ENCODE data around the gene IER3. TPM values are rescaled to one million over a fixed set of nuclear protein-coding genes. Genes with fewer than 3 reads are reported as not detected.
"Not testable (repeated sequence)": the region's sequence is repeated elsewhere in the genome, so short reads cannot be mapped to it uniquely, and the experiment has no call there.

Gene IER3
- total RNA-seq, 1 experiment from 2014 or later, result 82.4 TPM

DNA sequence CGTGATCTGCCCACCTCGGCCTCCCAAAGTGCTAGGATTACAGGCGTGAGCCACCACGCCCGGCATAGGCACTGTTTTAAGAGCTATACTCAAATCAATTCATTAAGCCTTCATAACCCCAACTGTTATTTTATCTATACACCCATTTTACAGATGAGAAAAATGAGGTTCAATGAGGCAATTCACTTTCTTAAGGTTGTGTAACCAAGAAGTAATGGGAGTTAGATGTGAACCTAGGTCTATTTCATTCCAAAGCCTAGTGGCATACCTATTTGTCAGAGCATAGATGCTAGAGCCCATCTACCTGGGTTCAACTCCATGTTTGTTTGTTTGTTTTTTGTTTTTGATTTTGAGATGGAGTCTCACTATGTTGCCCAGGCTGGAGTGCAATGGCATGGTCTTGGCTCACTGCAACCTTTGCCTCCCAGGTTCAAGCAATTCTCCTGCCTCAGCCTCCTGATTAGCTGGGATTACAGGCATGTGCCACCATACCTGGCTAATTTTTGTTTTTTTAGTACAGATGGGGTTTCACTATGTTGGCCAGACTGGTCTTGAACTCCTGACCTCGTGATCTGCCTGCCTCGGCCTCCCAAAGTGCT, 12.2 kb upstream of the IER3 start:
- DNase-seq (ENCODE audit: low spot score); POLR2A ChIA-PET; H3K4me3 Mint-ChIP-seq; H3K9me3 Mint-ChIP-seq; H3K27ac Mint-ChIP-seq; H3K27me3 Mint-ChIP-seq (ENCODE audit: low read depth); H3K36me3 Mint-ChIP-seq; ATAC-seq: not testable (repeated sequence)
- CTCF ChIA-PET, result interaction anchor here (1.2 kb wide), 1 partner anchor 78 kb away, joined by 3 read pairs; no protein-coding TSS in a partner anchor
- H3K4me1 Mint-ChIP-seq, result peaks cover 14% of the 10 kb centered on the region

DNA sequence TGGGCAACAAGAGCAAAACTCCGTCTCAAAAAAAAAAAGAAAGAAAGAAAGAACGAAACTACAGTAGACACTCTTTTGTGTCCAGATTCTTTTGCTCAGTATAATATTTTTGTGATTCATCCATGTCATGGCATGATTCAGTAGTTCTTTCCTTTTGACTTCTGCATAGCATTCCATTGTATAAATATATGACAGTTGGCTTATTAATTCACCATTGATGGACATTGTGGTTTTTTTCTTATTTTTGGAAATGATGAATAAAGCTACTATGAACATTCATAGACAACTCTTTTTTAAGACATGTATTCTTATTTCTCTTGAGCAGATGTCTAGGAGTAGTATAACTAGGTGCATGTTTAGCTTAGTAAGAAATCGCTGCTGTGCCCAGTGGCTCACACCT, 10.3 kb upstream of the IER3 start:
- peaks cover 6% of the 10 kb centered on the region for H3K4me1 Mint-ChIP-seq
- no peak for TF ChIP-seq NFE2L1 (CRISPR knock-in tag; IDR thresholded peaks at IDR 0.05)
- TF ChIP-seq TEAD1 (CRISPR knock-in tag; IDR thresholded peaks at IDR 0.05), result no peak
- no peak for TF ChIP-seq PRRX2 (CRISPR knock-in tag; IDR thresholded peaks at IDR 0.05)
- no peak for TF ChIP-seq NR2C2 (CRISPR knock-in tag; IDR thresholded peaks at IDR 0.05)
- TF ChIP-seq, protein P1, sequence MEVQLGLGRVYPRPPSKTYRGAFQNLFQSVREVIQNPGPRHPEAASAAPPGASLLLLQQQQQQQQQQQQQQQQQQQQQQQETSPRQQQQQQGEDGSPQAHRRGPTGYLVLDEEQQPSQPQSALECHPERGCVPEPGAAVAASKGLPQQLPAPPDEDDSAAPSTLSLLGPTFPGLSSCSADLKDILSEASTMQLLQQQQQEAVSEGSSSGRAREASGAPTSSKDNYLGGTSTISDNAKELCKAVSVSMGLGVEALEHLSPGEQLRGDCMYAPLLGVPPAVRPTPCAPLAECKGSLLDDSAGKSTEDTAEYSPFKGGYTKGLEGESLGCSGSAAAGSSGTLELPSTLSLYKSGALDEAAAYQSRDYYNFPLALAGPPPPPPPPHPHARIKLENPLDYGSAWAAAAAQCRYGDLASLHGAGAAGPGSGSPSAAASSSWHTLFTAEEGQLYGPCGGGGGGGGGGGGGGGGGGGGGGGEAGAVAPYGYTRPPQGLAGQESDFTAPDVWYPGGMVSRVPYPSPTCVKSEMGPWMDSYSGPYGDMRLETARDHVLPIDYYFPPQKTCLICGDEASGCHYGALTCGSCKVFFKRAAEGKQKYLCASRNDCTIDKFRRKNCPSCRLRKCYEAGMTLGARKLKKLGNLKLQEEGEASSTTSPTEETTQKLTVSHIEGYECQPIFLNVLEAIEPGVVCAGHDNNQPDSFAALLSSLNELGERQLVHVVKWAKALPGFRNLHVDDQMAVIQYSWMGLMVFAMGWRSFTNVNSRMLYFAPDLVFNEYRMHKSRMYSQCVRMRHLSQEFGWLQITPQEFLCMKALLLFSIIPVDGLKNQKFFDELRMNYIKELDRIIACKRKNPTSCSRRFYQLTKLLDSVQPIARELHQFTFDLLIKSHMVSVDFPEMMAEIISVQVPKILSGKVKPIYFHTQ (CRISPR knock-in tag; IDR thresholded peaks at IDR 0.05), result no peak
- TF ChIP-seq FOXJ3 (CRISPR knock-in tag; IDR thresholded peaks at IDR 0.05; ENCODE audit: borderline replicate concordance), result no peak
- TF ChIP-seq, protein P2, sequence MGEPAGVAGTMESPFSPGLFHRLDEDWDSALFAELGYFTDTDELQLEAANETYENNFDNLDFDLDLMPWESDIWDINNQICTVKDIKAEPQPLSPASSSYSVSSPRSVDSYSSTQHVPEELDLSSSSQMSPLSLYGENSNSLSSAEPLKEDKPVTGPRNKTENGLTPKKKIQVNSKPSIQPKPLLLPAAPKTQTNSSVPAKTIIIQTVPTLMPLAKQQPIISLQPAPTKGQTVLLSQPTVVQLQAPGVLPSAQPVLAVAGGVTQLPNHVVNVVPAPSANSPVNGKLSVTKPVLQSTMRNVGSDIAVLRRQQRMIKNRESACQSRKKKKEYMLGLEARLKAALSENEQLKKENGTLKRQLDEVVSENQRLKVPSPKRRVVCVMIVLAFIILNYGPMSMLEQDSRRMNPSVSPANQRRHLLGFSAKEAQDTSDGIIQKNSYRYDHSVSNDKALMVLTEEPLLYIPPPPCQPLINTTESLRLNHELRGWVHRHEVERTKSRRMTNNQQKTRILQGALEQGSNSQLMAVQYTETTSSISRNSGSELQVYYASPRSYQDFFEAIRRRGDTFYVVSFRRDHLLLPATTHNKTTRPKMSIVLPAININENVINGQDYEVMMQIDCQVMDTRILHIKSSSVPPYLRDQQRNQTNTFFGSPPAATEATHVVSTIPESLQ (CRISPR knock-in tag; IDR thresholded peaks at IDR 0.05), result no peak
- no peak for TF ChIP-seq RORB (CRISPR knock-in tag; IDR thresholded peaks at IDR 0.05)
- TF ChIP-seq ZNF219 (CRISPR knock-in tag; IDR thresholded peaks at IDR 0.05; ENCODE audit: borderline replicate concordance), result no peak
- no peak for TF ChIP-seq MYBL2 (CRISPR knock-in tag; IDR thresholded peaks at IDR 0.05)
- TF ChIP-seq, protein P3, sequence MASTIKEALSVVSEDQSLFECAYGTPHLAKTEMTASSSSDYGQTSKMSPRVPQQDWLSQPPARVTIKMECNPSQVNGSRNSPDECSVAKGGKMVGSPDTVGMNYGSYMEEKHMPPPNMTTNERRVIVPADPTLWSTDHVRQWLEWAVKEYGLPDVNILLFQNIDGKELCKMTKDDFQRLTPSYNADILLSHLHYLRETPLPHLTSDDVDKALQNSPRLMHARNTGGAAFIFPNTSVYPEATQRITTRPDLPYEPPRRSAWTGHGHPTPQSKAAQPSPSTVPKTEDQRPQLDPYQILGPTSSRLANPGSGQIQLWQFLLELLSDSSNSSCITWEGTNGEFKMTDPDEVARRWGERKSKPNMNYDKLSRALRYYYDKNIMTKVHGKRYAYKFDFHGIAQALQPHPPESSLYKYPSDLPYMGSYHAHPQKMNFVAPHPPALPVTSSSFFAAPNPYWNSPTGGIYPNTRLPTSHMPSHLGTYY (CRISPR knock-in tag; IDR thresholded peaks at IDR 0.05), result no peak
- TF ChIP-seq, protein P4, sequence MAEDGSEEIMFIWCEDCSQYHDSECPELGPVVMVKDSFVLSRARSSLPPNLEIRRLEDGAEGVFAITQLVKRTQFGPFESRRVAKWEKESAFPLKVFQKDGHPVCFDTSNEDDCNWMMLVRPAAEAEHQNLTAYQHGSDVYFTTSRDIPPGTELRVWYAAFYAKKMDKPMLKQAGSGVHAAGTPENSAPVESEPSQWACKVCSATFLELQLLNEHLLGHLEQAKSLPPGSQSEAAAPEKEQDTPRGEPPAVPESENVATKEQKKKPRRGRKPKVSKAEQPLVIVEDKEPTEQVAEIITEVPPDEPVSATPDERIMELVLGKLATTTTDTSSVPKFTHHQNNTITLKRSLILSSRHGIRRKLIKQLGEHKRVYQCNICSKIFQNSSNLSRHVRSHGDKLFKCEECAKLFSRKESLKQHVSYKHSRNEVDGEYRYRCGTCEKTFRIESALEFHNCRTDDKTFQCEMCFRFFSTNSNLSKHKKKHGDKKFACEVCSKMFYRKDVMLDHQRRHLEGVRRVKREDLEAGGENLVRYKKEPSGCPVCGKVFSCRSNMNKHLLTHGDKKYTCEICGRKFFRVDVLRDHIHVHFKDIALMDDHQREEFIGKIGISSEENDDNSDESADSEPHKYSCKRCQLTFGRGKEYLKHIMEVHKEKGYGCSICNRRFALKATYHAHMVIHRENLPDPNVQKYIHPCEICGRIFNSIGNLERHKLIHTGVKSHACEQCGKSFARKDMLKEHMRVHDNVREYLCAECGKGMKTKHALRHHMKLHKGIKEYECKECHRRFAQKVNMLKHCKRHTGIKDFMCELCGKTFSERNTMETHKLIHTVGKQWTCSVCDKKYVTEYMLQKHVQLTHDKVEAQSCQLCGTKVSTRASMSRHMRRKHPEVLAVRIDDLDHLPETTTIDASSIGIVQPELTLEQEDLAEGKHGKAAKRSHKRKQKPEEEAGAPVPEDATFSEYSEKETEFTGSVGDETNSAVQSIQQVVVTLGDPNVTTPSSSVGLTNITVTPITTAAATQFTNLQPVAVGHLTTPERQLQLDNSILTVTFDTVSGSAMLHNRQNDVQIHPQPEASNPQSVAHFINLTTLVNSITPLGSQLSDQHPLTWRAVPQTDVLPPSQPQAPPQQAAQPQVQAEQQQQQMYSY (CRISPR knock-in tag; IDR thresholded peaks at IDR 0.05), result no peak
- no peak for TF ChIP-seq IRF2 (CRISPR knock-in tag; IDR thresholded peaks at IDR 0.05; ENCODE audit: borderline replicate concordance, low read depth)
- TF ChIP-seq HMGA2 (CRISPR knock-in tag; IDR thresholded peaks at IDR 0.05), result no peak
- TF ChIP-seq CREM (CRISPR knock-in tag; IDR thresholded peaks at IDR 0.05), result no peak
- TF ChIP-seq TP53 (CRISPR knock-in tag; IDR thresholded peaks at IDR 0.05), result no peak
- no peak for TF ChIP-seq ZNF416 (CRISPR knock-in tag; IDR thresholded peaks at IDR 0.05)
- H3K9me3 Mint-ChIP-seq, result no peaks in the 10 kb centered on the region
- POLR2A ChIA-PET, result no interaction called here
- ATAC-seq (no peak), DNase-seq (ENCODE audit: low spot score) (no peak)
- no peaks in the 10 kb centered on the region for H3K27me3 Mint-ChIP-seq (ENCODE audit: low read depth)
- CTCF ChIA-PET, result no interaction called here
- no peaks in the 10 kb centered on the region for H3K36me3 Mint-ChIP-seq
- H3K27ac Mint-ChIP-seq, result no peak overlapping the region
- no peak overlapping the region for H3K4me3 Mint-ChIP-seq

Data from WTC11 (cell line).